CD4-positive, alpha-beta T cell treated with Interleukin-6 at 100 ng/mL for 8 hours (primary cell): ENCODE results near the gene CDC7.
A peak's percentile ranks its signal among the peaks of the same experiment; 100 is the strongest.

ENCODE experiments used
- DNase-seq: peaks from one replicate; pipeline ENCODE4 v3.0.0-alpha.2; 2020; ENCODE audit warnings: mixed read lengths, low spot score

The CDC7 gene

DNA sequence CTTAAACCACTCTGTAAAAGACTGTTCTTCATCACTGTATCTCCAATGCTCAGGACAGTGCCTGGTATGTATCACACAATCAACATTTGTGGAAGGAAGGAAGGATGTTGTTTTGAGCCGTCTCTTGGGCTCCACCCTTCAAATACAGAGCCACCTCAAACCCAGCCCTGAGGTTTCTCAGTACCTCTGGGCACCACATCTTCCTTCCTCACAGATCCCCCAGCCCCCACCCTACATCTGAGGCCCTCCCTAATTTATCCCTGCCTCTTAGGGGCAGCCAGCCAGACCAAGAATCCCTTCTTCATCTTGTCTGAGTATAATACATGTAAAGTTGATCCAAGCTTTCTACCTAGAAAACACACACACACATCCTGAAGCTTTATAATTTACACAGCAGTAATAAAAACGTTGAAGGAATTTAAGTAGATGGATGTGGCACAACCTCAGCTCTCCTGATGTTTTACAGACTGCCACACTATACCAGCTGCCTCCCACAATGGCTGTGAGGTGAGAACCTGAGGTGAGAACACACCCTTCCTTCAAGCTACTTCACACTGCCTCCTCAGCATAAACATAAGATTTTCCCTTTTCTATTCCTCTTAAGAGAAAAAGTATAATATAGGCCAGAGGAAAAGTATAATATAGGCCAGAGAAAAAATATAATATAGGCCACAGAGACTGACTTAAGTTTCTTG, 48.5 kb downstream of the CDC7 start:
- DNase-seq = peak; percentile 66

DNA sequence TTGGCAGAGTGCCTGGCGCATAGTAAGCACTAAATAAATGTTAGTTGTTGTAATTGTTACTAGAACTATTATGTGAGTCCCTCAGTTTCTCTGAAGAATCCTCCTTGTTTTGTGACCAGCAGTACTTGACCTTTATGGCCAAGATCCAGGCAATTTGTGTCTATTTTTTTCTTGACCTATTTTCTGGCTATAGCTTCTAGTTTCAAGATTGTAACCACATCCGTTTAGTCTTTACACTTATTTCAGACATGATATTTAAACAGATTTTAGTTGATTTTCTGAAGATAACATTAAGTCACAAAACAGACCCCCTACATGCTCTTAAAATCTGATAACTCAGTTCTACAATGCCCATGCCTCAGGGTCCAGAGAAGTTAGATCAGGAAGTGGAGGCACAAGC, 50.3 kb downstream of the CDC7 start:
- DNase-seq = peak; percentile 10

DNA sequence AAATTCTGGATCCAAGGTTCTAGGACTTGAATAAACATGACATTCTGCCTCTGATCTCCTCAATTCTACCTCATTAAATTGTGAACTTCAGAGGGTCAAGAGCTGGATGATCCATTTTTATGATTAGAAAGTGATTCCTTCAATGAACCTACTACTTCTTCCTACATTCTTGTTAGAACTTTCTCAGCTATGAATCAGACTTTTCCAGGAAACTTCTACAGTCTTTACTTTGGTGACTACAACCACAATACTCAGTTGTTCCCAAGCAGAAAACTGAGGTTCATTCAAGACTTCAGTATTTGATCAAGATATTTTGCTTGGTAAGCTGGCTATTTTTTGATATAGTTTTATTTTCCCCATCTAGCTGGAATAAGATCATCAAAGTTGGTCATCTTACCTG, 51.4 kb downstream of the CDC7 start:
- no peak for DNase-seq

DNA sequence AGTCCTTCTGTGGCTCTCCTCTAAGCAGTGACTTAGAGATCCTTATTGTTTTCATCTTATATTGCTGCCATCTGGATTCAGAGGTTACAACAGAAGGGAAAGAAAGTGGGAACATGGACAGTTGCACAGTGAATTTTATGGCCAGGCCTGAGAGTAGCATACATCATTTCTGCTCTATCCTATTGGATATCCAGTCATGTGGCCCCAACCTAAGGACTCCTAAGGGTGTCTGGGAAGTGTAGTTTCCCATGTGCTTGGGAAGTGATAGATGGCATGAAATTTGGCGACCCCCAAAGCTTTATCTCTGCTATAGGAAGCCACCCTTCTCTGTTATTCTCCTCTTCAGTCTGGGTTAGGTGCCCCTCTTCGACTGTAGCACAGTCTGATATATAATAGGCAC, 51.9 kb downstream of the CDC7 start:
- DNase-seq = no peak

DNA sequence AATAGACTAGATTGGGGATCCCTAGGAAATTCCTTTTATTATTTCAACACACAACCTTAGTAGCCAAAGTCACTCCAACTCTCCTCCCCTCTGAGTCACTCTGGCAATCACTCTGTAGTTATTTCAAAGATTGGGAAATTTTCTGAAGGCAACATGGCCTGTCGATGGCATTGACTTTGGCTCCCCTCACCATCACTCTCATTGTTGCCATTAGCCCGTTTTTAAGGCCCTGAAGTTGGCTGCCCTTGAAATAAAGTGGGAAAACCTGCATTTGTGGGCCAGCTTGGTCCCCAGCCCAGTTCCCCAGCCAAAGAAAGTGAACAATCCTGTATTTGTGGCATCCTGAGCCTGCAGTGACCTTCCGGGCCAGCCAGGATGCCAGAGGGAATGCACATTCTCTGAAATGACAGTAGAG, 52.5 kb downstream of the CDC7 start:
- DNase-seq = no peak

DNA sequence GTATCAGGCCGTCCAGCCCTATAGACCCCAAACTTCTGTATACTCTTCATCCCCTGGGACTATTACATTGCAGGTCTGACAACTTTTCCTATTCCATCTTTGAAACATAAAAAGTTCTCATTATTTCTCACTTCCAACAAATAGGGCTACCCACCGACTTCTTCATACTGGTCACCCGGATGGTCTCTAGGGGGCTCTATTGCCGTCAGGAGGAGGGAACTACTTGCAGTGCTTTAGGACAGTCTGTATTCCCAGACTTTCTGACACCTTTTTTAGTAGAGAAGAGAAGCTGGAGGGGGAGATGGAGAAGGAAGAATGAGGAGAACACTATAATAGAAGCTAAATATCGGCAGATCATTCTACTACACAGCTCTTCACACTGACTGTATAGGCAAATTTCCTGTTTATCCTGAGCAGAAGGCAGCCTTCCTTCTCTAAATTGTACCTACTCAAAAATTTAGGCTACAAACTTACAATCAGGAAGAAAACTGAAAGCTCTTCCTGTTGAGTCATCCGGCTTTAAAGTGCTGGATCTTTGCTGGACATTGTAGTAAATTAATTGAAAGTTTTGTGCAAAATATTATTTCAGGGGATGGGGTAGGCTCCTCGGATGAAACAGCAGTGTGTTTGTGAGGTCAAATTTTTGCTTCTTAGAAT, 54.6 kb downstream of the CDC7 start:
- DNase-seq = no peak

DNA sequence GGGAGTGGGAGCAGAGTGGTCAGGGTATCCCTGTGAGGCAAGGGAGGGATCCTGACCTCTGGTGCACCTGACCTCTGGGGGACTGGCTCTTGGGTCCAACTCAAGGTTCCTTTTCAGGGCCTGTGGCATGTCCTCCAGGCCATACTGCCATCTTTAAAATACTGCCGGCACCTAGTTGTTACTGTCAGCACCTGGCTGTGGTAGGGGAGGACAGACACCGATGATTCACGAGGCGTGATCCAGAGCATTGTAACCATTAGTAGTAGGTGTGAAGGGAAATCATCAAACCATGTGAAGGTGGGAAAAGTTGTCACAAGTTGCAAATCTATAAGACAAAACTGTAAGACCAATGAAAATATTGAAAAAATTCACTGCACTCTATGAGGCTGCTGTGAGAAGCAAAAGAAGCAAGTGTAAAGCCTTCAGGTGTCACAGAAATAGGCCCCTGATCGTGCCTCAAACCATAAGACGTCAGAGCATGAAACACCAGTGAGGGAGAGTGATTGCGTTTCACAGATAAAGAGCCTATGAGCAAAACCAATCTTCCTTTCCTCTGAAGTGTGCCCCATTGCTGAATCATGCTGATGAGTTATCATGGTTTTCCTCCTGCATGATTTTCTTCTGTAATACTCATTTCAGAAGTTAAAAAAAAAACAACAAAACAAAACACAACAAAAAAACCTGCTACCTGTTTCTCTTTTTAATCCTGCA, 55.3 kb downstream of the CDC7 start:
- peak; percentile 85 for DNase-seq

DNA sequence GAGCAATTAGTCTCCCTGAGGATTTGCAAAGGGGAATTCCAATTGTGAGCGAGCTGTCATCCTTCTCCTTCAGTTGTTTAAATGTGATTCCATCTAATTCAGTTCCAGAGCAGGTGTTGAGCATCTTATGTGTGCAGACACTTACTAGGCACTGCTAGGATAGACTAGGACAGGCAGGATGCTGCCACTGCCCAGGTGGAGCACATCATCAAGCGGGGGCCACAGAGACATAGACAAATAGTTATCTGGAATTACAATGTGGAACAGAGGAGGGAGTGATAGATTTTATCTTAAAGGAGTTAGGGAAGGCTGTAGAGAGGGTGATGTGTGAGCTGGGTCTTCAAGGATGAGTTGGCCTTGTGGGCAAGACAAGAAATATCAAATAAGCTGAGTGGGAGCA, 55.9 kb downstream of the CDC7 start:
- DNase-seq = no peak

DNA sequence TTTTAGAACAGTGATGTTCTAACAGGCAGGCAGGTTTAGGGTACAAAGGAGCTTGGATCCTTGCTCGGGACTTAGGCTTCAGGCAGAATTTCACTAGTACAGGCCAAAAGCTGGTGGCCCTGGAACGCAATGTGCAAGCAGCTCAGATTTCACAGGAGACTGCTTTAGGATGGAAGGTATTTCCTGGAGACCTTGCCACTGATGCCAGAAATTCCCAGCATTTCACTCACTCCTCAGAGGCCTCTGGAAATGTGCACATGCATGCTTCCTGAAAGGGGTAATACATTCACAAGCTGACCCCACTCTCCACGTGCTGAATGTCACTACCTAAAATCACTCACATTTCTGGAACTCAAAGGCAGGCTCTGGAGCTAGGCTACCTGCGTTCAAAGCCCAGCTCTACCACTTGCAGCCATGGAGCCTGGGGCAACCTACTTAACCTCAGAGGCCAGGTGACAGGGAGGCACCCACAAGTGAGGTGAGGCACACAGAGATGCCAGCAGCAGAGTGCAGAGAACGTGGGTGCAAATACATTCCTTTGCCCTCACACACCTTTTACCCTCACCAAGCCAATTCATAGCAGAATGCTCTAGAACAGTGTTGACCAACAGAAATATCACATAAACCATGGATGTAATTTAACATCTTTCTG, 56.5 kb downstream of the CDC7 start:
- DNase-seq = peak; percentile 15

DNA sequence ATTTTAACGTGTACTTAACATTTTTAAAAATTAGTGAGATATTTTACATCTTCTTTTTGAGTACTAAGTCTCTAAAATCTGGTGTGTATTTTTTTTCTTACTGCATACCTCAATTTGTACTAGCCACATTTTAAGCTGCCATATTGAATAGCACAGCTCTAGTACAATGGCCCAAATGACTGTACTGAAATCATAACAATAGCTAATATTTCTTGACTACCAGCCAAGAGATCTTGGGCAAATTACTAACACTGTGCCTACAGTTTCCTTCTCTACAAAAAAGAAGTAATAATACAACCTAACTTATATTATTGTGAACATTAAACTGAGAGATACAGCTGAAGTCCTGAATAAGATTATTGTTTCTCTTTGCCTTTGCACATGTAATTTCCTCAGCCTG, 57.2 kb downstream of the CDC7 start:
- DNase-seq = no peak

DNA sequence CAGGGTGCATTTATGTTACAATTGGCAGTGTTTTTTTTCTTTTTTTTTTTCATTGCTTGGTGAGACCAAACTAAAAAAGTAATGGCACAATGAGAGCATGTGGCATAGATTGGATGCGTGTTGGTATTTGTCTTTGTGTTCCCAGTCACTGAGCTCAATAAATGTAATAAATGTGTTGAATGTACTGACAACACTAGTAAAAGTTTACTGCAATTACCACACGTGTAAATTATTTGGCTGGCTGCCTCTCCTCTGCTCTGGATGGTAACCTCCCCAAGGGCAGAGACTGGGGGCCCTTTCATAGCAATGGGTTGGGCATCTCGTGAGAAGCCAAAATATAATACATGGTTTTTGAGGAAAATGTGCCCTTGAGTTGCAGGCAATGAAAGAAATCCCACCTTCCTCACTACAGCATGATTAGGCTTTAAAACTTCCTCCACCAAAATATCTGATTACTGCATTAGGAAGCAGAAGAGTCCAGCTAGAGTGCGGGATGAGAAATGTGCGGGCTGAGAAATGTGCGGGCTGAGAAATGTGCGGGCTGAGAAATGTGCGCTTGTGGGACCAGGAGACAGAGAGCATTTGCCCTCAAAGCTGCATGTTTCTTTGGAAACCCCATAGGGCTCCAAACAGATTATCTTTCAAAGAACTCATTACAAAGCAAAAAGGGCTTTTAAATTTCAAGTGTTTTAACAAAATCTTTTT, 58.5 kb downstream of the CDC7 start:
- no peak for DNase-seq

DNA sequence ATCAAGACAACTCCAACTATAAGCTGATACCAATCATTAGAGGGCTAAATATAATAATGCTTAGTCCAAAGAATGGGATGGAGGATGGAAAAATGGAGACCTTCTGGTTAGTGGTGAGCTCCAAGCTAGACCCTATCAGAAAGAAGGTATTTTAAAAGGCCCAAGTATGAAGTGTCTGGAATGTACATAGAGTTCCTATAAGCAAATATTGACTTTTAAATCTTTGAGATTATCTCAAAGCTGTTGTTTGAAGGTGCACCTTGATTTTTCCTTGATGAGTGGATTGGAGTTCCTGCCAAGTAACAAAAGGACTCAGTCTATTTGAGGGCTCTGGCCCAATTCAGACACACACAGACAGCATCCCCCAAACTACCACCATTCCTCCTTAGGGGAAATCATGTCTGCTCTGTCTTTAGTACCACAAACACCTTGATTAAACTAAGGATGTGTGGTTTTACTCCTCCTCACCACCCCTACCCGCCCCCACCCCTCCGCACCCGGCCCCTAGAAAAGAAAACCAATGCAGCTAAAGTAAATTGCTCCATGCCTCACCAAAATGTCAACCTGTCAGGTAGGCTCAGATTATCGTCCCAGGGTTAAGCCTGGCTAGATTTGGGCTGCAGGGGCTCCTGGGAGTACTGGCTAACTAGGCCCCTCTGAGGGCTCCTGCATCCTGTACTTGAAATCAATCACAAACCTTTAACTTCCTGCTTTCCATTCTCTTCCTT, 59.4 kb downstream of the CDC7 start:
- peak; percentile 32 for DNase-seq

DNA sequence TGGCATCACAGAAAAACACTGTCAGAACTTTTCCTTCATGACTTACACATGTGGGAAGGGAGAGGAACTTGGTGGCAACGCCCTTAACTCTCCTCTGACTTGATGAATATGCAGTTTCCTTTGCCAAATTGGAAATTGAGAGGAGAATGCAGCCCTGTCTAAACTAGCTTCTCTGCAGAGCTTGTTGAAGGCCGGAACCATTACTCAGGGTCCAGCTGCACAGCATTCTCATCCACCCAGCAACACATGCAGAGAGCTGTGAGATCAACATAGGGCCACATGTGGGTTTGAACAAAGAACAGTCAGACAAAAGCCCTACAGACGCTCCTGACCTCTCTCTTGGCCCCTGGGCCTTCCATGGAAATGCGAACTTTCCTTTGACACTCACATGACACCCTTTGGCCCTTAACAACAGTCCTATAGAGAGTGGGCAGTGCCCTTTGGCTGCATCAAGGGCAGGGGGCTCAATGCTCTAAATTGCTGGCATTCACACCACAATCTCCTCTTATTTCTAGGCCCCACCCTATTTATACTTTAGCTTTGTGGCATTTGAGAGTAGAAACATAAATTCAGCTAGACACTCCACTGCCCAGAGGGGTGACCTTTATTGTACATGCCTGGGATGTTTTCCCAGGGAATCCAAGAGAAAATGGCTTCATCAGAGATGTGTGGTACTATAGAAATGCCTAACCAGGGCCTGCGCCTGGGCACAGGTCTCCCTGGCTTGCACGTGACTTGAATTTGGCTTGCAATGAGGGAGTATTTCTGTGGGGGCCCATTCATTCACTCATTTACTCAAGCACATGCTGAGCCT, 64.4 kb downstream of the CDC7 start:
- DNase-seq = no peak

DNA sequence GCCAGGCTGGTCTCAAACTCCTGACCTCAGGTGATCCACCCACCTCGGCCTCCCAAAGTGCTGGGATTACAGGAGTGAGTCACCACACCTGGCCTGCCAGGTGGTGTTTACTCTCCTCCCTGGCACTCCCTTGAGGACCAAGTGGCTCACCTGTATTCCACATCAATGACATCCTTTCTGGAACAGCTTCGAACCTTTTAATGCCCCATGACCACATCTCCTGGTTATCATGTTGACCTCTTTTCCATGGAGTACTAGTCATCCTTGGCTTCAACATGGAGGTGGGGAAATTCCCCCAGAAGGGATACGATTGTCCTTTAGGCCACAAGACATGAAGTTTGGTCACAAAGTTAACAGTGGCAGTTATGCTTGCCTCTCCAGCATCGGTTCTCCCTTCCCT, 66.9 kb downstream of the CDC7 start:
- DNase-seq = no peak

DNA sequence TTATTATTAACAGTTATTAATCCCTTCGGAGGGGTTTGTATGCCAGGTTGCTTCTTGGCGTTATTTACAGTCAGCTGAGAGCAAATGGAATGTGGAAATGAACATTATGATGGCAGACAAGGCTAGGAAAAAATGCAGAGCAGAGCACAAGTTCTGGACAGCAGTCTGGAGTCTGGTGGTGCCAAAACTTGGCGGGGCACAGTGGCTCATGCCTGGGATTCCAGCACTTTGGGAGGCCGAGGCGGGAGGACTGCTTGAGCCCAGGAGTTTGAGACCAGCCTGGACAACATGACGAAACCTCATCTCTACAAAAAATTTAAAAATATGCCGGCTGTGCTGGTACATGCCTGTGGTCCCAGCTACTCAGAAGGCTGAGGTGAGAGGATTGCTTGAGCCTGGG, 67.6 kb downstream of the CDC7 start:
- DNase-seq = no peak

DNA sequence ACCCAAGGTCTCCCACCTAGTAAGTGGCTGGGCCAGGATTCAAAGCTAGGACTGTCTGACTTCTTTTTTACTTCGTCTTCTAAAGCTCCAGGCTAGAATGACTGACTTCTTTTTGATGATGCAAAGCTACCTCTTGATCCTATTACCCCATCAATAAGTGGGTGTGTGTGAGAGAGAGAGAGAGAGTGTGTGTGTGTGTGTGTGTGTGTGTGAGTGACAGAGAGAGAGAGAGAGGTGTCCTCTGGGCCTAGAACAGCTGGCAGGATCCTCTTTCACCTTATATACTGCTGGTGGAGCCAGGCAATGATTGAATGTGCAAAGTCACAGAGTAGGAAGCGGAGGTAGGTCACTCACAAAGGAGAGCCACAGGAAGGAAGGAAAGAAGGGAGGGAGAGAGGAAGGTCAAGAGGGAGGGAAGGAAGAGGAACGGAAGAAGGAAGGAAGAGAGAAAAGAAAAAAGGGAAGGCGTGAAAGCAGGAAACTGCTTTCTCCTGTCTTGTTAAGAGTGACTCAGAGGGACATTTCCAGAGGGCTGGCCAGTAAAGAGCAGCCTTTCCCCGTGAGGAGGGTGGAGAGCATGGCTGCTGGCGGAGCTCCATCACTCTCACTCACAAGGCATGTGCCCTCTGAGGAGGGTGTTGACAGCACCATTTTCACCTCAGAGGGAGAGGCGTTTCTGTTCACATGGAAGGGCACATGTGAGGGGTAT, 68.9 kb downstream of the CDC7 start:
- peak; percentile 8 for DNase-seq

DNA sequence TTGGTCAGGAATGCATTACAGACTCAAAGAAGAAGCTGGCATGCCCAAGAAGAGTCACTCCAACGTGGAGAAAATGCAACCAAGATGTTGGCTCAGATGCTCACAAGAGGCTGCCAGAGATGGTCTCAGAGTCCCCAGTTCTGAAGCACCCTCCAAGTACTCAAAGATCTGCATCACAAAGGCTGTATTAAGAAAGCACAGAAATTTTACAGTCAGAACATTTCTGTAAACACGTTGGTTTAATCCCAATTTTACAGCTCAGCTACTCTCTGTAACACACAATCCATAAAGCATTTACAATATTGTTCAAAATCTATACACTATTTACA, 69.4 kb downstream of the CDC7 start:
- DNase-seq = no peak

DNA sequence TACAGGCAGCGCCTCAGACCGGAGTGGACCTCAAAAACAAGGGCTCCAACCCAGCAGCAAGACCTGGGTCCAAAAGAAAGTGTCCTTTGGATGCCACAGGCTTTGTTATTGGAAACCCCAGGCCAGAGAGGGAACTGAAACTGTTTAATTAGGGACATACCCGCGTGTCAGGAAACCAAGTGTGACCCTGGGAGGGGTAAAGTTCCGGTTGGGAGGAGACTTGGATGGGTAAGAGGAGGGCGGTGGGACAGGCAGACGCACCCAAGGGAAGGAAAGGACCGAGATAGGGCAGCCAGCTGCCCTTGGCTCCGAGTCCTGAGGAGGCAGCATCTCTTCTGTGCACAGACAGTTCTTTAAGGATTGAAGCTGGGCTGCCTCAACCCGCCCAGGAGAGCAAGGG, 71.4 kb downstream of the CDC7 start:
- DNase-seq = no peak
